K562 (cell line): Measurements from ENCODE around the gene NACC1. TPM values are rescaled to one million over a fixed set of nuclear protein-coding genes. Genes with fewer than 3 reads are reported as not detected.
A peak's percentile ranks its signal among the peaks of the same experiment; 100 is the strongest.

Experiments used
- C11orf30 ChIP-seq: fragments of 450-650 bp; IDR thresholded peaks from 2 replicates; pipeline ENCODE4 v1.6.1; 2016; ENCODE audit warnings: low read depth, mild to moderate bottlenecking
- ELF1 ChIP-seq: fragments of 200-800 bp; sonication (Bioruptor generic); IDR thresholded peaks from 2 replicates; pipeline ENCODE4 v1.6.1; 2016; ENCODE audit warnings: missing genetic modification characterization, missing compliant biosample characterization
- HLTF ChIP-seq: fragments of 450-650 bp; IDR thresholded peaks from 2 replicates; pipeline ENCODE4 v1.6.1; 2016
- ILF3 ChIP-seq: fragments of 450-650 bp; IDR thresholded peaks from 2 replicates; pipeline ENCODE4 v1.6.1; 2018; ENCODE audit warnings: antibody characterized with exemption, mild to moderate bottlenecking, moderate library complexity, borderline replicate concordance
- KAT2B ChIP-seq: IDR thresholded peaks from one replicate; pipeline ENCODE4 v1.6.1; 2012; ENCODE audit warnings: low read depth, mild to moderate bottlenecking, control low read depth, inconsistent platforms, low read length, moderate library complexity
- MEF2A ChIP-seq: IDR thresholded peaks from 2 replicates; pipeline ENCODE4 v1.6.1; 2011; ENCODE audit warnings: low read depth, mild to moderate bottlenecking, low read length, moderate library complexity; ENCODE audit not compliant: control insufficient read depth
- MYC ChIP-seq, 2 experiments: fragments of 250-450 bp in 1 of 2; sonication (Bioruptor Pico) in 1 of 2; IDR thresholded peaks; 2 replicates each; pipeline versions ENCODE4 v1.5.1 to v1.6.1; 2012 to 2021; ENCODE audit warnings: low read depth in 2 of 2, borderline replicate concordance in 1 of 2, improper control_type of control experiment in 1 of 2, low read length in 1 of 2, mild to moderate bottlenecking in 1 of 2, moderate library complexity in 1 of 2
- POLR2AphosphoS5 ChIP-seq: IDR thresholded peaks from 2 replicates; pipeline ENCODE4 v1.6.1; 2011; ENCODE audit warnings: mild to moderate bottlenecking, low read depth, low read length, moderate library complexity; ENCODE audit not compliant: control insufficient read depth, insufficient read depth
- TAF9B ChIP-seq: fragments of 450-650 bp; IDR thresholded peaks from 2 replicates; pipeline ENCODE4 v1.6.1; 2018; ENCODE audit warnings: mild to moderate bottlenecking; ENCODE audit not compliant: partially characterized antibody
- TCF3 ChIP-seq: sonication (generic); formaldehyde crosslinking; IDR thresholded peaks from 2 replicates; pipeline ENCODE4 v1.4.0; 2020; ENCODE audit warnings: mild to moderate bottlenecking, missing genetic modification reagents
- ZNF140 ChIP-seq: fragments of 250-450 bp; sonication (Bioruptor Pico); IDR thresholded peaks from 2 replicates; pipeline ENCODE4 v1.8.0; 2021; ENCODE audit warnings: moderate library complexity, mild to moderate bottlenecking, inconsistent platforms
- ZNF507 ChIP-seq: conservative IDR thresholded peaks from 2 replicates; pipeline ENCODE4 v1.6.1; 2017; ENCODE audit warnings: missing genetic modification characterization, missing compliant biosample characterization
- ZNF551 ChIP-seq: fragments of 250-450 bp; sonication (Bioruptor Pico); IDR thresholded peaks from 2 replicates; pipeline ENCODE4 v1.5.0; 2021; ENCODE audit warnings: mild to moderate bottlenecking, moderate library complexity
- polyA plus RNA-seq, 8 experiments: library from polyadenylated mRNA; depleted of rRNA in 4 of 8; stranded (reverse) in 5 of 8; unstranded in 3 of 8; fragments of >200 nt; fragmentation: Nextera tagmentation in 2 of 8; fragmentation: Illumina TruSeq in 1 of 8; extraction: Ambion mirVana in 2 of 8; extraction: Trizol in 1 of 8; gene quantifications; 2 replicates each; pipeline versions ENCODE4 v1.2.1 to v1.2.3, GENCODE V29; 2011 to 2014; ENCODE audit warnings: inconsistent platforms in 1 of 8, missing spikeins in 1 of 8
- total RNA-seq, 7 experiments: library from RNA; depleted of rRNA in 6 of 7; stranded (reverse); fragments of >200 nt in 6 of 7; fragmentation: Illumina TruSeq in 2 of 7; extraction: Trizol in 2 of 7; gene quantifications; 2 replicates each; pipeline versions ENCODE4 v1.2.1 to v1.2.3, GENCODE V29; 2011 to 2021; ENCODE audit warnings: low replicate concordance in 1 of 7
- TF ChIP-seq, protein P1 (sequence below): fragments of 250-450 bp; sonication (Bioruptor Pico); IDR thresholded peaks from 2 replicates; pipeline ENCODE4 v1.8.0; 2022; ENCODE audit warnings: inconsistent platforms
- TF ChIP-seq, protein P2 (sequence below): fragments of 450-650 bp; IDR thresholded peaks from one replicate; pipeline ENCODE4 v1.6.1; 2018; ENCODE audit warnings: mild to moderate bottlenecking, moderate library complexity; ENCODE audit not compliant: partially characterized antibody
- TF ChIP-seq, protein P3 (sequence below), 2 experiments: fragments of 450-650 bp; IDR thresholded peaks; 2 replicates each; pipeline ENCODE4 v1.6.1; 2016; ENCODE audit warnings: mild to moderate bottlenecking in 2 of 2, borderline replicate concordance in 1 of 2, low read depth in 1 of 2, moderate library complexity in 1 of 2

Gene NACC1
- total and polyA plus RNA-seq, 9 of the 15 experiments (the other 6 are each of a cell fraction or from before 2014, with no cell fraction given), result 0.04 to 96.6 (median 25.8) TPM

DNA sequence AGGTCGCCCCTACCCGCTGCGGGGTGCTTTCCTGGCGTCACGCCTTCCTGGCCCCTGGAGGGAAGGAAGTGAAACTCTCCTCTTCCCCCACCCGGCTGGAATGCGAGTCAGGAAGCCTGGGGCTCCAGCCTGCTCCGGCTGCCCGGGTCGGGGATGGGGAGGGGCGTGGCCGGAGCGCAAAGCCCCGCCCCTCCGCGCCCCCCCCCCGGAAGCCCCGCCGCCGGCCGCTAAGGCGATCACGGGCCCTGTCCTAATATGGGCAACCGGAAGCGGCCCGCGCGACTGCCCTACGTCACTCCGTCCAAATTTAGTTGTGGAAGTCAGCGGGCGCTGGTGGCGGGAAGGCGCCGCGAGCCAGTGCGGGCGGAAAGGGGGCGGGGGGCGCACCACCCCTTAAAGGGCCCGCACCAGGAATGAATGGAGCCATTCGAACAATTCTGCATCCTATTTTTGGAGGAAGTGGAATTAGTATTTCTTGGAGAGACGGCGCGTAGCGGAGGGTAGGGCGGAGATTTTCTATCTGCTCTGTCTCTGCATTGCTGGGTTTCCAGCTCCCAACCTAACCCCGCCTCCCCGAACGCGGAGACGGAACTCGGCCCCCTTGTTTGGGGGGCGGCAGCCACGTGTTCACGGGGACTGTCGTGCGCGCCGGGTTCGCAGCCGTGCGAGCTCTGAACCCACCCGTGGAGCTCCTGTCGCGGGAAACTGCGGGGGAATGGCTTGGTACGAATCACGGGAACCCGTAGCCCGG lies 33.7 kb downstream of the NACC1 start (continued):
- TF ChIP-seq, protein P1, sequence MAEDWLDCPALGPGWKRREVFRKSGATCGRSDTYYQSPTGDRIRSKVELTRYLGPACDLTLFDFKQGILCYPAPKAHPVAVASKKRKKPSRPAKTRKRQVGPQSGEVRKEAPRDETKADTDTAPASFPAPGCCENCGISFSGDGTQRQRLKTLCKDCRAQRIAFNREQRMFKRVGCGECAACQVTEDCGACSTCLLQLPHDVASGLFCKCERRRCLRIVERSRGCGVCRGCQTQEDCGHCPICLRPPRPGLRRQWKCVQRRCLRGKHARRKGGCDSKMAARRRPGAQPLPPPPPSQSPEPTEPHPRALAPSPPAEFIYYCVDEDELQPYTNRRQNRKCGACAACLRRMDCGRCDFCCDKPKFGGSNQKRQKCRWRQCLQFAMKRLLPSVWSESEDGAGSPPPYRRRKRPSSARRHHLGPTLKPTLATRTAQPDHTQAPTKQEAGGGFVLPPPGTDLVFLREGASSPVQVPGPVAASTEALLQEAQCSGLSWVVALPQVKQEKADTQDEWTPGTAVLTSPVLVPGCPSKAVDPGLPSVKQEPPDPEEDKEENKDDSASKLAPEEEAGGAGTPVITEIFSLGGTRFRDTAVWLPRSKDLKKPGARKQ (CRISPR knock-in tag), result no peak
- peak; percentile 90 for TF ChIP-seq POLR2AphosphoS5
- peak; percentile 94 for TF ChIP-seq MYC (IDR thresholded peaks at IDR 0.05; ENCODE audit: low read depth, low read length)
- TF ChIP-seq MYC (CRISPR knock-in tag; IDR thresholded peaks at IDR 0.05; ENCODE audit: borderline replicate concordance, low read depth), result peak; percentile 94
- TF ChIP-seq KAT2B, result no peak
- TF ChIP-seq ZNF551, result no peak
- no peak for TF ChIP-seq HLTF
- TF ChIP-seq, protein P2, sequence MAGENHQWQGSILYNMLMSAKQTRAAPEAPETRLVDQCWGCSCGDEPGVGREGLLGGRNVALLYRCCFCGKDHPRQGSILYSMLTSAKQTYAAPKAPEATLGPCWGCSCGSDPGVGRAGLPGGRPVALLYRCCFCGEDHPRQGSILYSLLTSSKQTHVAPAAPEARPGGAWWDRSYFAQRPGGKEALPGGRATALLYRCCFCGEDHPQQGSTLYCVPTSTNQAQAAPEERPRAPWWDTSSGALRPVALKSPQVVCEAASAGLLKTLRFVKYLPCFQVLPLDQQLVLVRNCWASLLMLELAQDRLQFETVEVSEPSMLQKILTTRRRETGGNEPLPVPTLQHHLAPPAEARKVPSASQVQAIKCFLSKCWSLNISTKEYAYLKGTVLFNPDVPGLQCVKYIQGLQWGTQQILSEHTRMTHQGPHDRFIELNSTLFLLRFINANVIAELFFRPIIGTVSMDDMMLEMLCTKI, result no peak
- TF ChIP-seq MEF2A, result peak; percentile 96
- TF ChIP-seq TCF3, result peak; percentile 18; the same call in 1 of the 2 replicates
- TF ChIP-seq ZNF140 (CRISPR knock-in tag), result no peak
- no peak for TF ChIP-seq C11orf30
- TF ChIP-seq, protein P3, sequence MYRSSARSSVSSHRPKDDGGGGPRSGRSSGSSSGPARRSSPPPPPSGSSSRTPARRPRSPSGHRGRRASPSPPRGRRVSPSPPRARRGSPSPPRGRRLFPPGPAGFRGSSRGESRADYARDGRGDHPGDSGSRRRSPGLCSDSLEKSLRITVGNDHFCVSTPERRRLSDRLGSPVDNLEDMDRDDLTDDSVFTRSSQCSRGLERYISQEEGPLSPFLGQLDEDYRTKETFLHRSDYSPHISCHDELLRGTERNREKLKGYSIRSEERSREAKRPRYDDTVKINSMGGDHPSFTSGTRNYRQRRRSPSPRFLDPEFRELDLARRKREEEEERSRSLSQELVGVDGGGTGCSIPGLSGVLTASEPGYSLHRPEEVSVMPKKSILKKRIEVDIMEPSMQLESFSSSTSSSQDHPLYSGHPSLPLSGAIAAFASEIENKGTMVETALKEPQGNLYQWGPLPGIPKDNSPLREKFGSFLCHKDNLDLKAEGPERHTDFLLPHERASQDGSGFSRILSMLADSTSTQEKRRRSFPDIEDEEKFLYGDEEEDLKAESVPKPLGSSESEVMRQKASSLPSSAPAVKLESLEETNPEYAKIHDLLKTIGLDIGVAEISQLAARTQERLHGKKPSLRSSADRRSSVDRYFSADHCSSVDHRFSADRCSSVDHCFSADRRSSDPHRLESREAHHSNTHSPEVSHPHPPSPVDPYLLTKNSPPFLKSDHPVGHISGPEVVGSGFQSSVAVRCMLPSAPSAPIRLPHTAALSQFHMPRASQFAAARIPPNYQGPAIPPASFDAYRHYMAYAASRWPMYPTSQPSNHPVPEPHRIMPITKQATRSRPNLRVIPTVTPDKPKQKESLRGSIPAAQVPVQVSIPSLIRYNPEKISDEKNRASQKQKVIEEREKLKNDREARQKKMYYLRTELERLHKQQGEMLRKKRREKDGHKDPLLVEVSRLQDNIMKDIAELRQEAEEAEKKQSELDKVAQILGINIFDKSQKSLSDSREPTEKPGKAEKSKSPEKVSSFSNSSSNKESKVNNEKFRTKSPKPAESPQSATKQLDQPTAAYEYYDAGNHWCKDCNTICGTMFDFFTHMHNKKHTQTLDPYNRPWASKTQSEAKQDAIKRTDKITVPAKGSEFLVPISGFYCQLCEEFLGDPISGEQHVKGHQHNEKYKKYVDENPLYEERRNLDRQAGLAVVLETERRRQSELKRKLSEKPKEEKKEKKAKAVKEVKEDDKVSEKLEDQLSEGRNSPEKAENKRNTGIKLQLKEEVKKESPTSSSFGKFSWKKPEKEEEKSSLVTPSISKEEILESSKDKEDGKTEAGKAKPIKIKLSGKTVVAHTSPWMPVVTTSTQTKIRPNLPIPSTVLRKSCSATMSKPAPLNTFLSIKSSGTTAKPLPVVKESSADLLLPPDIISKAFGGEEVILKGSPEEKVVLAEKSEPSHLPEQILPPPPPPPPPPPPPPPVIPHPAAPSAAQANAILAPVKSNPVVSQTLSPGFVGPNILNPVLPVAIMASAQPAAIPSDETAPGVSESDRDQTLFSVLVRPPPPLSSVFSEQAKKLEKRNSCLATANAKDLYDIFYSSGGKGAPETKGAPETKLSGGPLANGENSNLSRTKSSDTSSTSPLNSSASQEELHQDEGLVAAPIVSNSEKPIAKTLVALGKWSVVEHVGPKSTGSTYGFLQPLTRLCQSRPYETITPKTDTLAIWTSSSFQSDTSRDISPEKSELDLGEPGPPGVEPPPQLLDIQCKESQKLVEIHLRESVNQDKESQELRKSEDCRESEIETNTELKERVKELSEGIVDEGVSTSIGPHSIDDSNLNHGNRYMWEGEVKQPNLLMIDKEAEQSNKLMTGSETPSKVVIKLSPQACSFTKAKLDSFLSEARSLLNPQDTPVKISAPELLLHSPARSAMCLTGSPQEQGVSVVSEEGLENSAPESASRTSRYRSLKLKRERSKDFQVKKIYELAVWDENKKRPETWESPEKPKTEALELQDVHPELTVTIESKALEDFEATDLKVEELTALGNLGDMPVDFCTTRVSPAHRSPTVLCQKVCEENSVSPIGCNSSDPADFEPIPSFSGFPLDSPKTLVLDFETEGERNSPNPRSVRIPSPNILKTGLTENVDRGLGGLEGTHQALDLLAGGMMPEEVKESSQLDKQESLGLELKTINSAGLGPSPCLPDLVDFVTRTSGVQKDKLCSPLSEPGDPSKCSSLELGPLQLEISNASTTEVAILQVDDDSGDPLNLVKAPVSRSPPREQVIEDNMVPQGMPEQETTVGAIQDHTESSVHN (IDR thresholded peaks at IDR 0.05; ENCODE audit: borderline replicate concordance in 1 of 2, low read depth in 1 of 2), result no peak
- no peak for TF ChIP-seq ILF3
- no peak for TF ChIP-seq ZNF507 (tag)
- peak; percentile 66 for TF ChIP-seq TAF9B
- peak; percentile 95 for TF ChIP-seq ELF1 (tag)
